T follicular helper cell (primary cell): ENCODE data around the gene FTCD.
"Not testable (repeated sequence)": the region's sequence is repeated elsewhere in the genome, so short reads cannot be mapped to it uniquely, and the experiment has no call there.

Experiments
- DNase-seq: peaks from one replicate; pipeline ENCODE4 v3.0.0-alpha.2; 2020; ENCODE audit warnings: low read depth
- total RNA-seq, 2 experiments: gene quantifications; one replicate each; lab custom pipeline; 2026; lab: John Stamatoyannopoulos, UW

FTCD gene, protein sequence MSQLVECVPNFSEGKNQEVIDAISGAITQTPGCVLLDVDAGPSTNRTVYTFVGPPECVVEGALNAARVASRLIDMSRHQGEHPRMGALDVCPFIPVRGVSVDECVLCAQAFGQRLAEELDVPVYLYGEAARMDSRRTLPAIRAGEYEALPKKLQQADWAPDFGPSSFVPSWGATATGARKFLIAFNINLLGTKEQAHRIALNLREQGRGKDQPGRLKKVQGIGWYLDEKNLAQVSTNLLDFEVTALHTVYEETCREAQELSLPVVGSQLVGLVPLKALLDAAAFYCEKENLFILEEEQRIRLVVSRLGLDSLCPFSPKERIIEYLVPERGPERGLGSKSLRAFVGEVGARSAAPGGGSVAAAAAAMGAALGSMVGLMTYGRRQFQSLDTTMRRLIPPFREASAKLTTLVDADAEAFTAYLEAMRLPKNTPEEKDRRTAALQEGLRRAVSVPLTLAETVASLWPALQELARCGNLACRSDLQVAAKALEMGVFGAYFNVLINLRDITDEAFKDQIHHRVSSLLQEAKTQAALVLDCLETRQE
- 0.04 to 0.90 reads per million in 2 experiments for total RNA-seq

DNA sequence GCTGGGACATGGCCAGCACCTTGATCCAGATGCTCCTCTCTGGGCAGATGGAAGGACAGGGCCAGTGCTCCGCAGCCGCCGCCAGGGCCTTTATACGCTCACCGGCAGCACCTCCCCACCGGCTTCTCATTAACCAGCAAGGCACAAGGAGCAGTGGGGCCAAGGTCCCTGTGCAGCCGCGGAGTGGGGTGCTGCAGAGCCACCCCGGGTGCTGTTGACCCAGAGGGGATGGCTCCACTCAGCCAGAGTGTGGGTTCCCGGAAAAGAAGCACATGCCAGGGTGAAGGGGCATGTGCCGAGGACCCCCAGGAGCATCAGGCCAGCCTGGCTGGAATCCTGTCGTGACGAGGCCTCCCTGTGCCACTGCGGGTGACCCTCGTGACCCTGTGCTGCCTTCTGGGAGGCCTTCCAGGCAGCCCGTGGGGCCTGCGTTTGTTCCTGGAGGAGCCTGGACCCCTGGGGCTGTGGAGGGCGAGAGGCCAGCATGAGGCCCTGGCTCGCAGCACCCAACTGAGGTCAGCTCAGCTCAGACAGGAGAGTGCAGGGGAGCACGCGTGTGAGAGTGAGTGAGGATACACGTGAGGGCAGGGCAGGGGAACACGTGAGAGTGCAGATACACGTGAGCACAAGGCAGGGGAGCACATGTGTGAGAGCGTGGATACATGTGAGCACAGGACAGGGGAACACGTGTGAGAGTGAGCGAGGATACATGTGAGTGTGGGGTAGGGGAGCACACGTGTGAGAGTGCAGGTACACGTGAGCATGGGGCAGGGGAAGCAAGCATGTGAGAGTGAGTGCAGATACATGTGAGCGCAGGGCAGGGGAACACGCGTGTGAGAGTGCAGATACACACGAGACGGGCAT lies at the start of gene FTCD:
FTCD (minus strand) TSS at position 66 of the 864 bp plus-strand sequence; CDS start at position 10, 56 bp downstream.
- DNase-seq, result no peak

DNA sequence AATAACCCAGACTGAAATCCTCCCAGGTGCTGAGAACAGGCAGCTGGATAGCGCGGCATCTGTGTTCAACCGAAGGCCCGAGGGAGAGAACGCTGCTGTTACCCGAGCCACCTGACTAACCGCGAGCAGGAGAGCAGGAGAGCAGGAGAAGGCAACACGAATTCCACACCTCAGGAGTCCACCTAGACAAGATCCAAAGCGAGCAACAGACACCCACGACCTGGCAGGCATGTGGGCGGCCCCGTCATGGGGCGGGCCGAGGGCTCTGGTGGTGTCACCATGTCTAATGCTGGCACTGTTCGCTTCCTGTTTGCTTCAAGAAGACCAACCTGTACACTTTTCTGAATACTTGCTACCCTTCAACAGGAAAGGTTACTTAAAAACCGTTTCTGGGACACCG lies 49.8 kb upstream of the FTCD start:
- DNase-seq, result no peak

DNA sequence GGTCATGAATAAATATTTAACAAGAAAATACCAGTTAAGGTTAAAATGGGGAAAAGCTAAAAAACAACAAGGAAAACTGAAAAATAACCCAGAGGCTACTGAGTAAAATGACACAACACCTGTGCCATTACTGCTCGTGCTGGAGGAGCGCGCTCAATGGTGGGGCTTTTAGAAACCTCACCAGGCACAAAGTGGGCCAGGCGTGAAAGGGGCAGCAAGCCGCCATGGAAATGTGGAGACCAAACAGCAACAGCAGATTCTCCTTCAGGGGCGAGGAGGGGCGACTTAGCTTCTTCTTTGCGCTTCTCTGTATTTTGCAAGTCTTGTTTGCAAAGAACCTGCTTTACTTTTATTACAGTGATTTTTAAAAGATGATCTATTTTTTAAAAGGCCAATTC lies 47.8 kb upstream of the FTCD start:
- DNase-seq, result no peak

DNA sequence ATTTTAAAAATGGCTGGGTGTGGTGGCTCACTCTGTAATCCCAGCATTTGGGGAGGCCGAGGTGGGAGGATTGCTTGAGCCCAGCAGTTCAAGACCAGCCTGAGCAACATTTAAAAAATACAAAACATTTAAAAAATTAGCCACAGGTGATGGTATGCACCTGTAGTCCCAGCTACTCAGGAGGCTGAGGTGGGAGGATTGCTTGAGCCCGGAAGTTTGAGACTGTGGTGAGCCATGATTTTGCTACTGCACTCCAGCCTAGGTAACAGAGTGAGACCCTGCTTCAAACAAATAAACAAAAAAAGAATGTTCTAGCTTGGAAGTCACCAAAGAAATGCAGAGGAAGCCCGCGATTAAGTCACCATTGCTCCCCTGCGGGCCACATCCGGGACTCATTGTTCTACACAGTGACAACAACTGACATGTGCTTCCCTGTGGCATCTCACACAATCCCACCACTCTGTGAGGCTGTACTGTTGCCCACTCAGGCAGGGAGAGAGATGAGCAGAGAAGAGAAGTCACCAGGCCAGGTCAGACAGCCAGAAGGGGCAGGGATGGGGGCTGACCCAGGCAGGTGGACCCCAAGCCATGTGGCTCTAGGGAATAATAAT lies 47.3 kb upstream of the FTCD start:
- no peak for DNase-seq

DNA sequence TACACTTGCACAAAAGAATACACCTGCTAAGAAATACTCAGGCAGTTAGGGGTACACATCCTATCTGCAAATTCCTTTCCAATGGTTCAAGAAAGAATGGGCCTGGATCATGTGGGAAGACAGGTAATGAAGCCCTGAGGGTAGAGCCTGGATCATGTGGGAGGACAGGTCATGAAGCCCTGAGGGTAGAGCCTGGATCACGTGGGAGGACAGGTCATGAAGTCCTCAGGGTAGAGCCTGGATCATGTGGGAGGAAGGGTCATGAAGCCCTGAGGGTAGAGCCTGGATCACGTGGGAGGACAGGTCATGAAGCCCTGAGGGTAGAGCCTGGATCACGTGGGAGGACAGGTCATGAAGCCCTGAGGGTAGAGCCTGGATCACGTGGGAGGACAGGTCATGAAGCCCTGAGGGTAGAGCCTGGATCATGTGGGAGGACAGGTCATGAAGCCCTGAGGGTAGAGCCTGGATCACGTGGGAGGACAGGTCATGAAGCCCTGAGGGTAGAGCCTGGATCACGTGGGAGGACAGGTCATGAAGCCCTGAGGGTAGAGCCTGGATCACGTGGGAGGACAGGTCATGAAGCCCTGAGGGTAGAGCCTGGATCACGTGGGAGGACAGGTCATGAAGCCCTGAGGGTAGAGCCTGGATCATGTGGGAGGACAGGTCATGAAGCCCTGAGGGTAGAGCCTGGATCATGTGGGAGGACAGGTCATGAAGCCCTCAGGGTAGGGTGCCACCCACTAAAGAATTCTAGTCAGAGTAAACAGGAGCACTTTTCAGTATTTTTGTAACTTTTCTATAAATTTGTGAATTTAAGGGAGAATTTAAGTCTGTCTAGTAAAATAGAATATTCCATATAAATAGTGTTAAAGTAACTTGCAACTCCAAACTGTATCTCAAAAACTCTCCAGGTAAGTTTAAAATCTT lies 45.8 kb upstream of the FTCD start:
- DNase-seq, result not testable (repeated sequence)

DNA sequence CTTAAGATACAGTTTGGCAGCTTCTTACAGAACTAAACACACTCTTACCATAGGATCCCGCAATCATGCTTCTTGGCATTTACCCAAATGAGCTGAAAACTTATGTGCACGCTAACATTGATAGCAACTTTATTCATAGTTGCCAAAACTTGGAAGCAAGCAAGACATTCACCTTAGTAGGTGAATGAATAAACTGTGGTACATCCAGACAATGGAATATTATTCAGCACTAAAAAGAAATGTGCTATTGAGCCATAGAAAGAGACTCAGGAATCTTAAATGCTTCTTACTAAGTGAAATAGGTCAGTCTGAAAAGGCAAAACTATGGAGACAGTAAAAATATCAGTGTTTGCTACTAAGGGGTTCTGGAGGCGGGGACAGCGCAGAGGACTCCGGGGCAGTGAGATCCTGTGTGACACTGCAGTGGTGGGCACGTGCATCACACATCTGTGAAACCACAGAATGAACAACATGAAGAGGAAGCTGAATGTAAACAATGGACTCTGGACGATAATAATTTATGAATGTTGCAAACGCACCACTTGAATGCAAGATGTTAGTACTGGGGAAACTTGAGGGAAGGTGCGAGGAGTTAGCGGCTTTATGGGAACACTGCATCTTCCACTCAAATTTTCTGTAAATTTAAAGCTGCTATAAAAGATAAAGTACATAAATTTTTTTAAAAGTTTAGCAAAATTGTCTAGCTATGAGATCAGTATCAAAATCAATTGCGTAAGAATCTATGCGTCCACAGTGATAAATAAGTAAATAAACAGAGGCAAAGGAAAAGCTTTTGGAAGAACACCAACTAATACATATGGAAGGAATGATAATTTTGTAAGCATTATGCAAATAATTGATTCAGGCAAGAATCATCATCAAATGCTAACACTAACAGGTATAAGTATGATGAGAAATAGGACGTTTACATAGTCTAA lies 44.3 kb upstream of the FTCD start:
- DNase-seq, result no peak

DNA sequence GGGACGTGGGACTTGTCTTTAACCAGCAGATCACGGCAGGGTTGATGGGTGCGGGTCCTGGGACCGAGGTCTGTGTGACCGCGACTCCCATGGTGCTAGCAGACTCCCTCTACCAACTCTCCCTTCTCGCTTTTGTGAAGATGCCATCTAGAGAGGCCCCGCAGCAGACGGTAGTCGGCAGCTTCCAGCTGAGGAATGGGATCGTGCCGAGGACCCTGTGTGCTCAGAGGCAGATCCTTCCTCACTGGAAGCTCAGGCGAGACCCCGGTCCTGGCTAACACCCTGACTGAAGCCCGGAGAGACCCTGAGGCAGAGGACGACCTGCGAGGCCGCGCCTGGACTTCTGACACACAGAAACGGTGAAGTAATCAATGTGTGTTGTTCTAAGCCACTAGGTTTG lies 41.4 kb upstream of the FTCD start:
- no peak for DNase-seq

DNA sequence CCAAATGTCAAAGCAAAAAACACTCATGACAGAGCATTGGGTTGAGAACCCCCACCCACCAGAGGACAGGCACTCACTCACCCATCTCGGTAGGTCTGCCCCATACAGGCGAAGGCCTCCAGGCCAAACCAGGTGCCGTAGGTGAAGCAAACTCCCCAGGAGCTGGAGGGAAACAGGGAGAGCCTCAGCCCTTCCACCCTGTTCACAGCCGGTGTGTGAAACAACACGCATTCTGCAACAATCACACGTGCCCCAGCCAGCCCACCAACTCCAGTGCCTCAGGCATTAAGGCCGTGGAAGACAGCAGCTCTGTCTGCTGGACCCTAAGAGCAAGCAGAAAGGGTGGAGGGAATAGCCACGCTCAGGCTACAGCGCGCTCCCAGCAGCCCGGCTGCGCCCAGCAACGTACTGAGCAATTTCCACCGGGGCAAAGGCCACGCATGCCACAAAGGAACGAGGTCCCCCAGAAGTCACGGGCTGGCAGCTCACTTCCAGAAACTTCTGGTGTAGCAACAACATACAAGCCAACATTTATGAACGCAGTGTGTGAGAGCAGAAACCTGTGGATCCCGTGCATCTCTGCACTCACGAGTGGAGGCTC lies 40.3 kb upstream of the FTCD start:
- no peak for DNase-seq

DNA sequence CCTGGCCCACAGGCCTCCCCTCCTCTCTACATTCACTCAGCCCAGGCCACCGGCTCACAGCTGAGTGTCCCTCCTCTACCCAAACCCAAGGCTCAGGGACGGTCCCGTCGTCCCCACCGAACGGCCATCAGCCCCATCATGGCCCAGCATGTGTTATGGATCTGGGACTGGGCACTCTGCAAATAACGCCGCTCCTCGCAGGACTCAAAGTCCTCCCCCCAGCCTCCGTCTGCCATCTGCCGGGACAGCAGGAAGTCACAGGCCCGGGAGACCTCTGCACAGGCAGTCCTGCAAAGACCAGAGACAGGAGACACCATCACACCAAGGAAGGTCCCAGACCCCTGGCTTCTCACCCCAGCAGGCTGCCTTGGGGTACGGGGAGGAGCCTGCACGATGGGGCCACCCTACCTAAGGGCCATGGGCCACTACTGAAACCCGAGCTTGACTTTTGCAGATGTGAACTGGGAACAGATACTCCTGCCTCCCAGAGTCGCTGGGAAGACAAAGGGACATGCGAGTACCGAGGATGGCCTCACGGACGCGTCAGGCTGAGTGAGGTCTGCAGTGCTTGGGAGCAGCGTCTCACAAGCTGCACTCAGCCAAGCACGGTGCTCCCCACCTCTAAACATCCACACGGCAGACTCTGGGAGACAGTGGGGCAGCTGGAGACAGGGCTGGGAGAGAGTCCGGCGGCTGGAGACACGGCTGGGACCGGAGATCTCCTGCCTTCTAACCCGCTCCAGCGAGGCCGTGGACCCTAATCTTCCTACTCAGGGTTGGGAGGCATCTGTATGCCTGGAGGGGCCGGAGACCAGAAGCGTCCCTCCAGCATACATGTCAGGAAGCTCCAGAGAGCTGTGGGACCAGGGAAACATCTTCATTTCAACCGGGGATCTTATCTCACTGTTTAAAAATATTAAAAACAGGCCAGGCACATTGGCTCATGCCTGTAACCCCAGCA lies 39.3 kb upstream of the FTCD start:
- DNase-seq, result no peak

DNA sequence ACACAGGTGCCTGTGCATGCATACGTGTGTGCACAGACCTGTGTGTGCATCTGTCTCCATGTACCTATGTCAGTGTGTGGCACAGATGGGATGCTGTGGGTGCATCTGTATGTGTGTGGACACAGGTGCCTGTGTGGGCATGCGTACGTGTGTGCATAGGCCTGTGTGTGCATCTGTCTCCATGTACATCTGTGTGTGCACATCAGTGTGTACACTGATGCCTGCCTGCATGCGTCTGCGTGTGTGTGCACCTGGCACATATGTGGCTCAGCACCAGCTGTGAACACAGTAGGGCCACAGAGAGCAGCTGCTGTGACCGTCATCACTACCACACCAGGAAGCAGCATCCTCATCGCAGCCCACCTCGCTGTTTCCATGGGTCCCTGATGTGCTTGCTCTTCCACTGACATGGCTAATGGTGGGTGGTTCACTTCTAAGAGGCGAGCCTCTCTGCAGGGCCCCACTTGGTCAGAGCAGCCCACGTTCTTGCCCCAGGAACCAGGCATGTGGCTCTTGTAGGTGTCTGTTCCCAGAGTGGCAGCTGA lies 38.5 kb upstream of the FTCD start:
- no peak for DNase-seq

DNA sequence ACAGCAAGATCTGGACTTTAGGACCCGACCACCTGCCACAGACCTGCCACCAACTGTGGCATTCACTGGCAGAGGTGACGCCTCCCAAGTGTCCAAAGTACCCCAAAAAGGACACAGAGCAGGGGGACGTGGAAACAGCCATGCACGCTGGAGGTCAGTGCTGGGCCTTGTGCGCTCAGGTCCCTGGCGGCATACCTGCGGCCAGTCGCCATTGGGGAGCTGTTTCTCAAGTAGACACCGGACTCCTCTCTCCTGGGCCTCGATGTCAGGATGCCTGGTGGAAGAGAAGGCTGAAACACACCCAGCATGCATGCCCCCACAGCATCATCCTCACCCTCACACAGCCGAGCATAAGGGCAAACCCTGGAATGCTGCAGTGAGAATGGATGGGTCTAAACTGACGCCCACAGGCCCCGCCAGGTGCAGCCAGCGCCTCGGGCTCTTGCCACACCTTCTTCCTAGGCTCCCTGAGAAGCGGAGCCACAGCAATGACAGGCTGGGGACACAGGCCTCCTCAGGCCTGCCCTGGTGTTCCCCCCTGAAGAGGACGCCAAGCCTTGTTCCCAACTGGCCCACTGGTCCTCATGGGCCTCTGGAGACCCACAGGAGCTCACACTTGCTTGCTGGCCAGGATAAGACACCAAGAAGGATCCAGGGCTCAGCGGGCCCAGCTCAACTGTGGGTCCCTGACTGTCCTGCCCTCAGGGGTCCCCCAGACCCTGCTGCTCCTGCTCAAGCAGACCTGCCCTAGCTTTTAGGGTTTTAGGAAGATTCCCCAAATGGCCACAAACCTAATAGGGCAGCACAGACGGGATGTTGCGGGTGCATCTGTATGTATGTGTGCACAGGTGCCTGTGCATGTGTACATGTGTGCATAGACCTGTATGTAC lies 36.6 kb upstream of the FTCD start:
- no peak for DNase-seq

DNA sequence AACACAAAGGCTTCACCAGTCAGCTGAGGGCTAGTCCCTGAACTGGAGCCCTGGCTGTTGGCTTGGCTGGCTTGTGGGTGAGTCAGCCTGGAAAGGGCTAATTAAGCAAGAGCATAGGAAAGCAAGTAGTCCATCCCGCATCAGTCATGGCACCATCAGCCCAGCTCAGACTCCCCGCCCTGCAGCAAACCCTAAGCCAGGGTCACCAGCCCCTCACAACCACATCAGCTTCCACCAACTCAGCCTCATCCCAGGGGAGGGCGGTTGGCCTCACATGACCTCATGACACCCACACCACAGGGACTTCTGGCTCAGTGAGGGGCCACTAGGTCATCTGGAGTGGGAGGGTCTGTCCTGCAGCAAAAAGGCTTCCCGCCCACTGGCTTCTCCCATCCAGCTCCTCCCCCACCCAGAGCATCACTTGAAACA lies 35.9 kb upstream of the FTCD start:
- no peak for DNase-seq

DNA sequence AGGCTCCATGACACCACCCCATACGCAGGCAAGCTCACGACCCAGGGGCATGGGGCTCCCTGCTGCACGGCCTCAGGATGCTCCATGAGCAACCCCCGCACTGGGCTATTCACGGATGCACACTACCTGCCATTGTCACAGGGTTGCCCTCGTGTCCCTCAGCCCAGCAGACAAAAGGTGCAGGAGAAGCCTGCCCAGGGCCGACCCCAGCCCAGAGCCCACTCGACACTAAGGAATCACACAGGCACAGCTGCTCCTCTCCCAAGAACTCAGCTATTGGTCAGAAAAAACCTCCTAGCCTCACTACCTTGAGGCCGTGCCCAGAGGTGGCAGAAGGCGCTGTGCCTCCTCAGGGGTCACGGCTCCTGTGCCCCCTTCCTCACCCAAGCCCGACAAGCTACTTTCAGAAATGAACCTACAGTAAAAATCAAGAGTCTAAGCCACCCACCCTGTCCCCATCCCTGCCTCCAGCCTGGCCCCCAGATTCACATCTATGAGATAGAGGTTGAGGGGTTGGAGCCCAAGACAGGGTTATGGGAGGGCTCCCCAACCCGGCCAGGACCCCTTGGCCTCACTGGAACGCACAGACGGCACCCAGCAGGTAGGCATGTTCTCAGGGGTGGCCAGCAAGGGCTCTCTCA lies 35.2 kb upstream of the FTCD start:
- no peak for DNase-seq

DNA sequence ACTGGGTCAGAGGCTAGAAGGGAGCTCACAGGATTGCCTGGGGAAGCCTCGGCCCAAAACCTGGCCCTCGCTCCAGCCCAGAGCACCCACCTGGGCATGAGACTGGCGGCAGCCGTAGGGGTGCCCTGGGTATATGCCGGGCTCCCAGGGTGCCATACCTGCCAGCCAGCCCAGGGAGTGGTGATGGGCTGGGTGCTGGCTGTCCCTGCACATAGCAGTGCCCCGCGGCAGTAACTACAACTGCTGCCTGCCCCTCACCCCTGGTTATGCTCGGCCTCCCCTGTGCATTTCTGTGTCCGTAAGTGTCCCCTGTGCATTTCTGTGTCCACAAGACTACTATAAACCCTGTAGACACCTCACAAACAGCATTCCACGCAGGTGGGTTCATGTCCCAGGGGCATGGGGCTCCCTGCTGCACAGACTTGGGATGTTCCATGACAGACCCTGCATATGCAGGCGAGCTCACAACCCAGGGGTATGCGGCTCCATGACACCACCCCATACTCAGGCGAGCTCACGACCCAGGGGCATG lies 34.6 kb upstream of the FTCD start:
- DNase-seq, result no peak

DNA sequence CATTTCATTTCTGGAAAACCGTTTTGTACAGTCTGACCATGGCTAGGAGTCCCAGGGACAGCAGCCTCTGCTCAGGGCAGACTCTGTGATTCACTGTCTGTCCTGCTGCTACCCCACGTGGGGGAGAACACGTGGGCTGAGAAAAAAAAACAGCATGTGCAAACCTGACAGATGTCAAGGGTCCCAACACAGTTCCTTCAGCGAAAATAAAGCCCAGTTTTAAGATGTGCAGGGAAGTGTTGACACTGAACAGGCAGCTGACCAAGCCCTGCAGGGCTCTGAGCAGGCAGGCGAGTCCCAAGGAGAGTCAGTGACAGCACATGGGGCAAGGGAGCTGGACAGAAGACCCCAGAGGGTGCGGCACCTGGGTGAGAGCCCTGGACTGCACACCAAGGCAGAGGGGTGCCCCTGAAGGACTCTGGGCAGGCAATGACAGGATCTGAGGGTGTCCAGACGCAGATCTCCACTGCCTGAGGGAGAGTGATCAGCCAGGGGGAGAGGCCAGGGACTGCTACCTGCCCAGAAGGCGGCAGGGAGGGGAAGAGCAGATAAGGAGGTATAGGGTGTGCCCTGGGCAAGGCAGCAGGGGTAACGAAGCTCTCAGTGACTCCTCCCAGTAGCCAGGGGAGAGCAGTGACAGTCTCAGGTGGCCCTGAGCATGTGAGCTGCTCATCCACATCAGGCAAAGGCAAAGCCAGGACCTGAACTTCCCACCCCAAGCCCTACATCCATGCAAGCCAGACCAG lies 34.0 kb upstream of the FTCD start:
- DNase-seq, result no peak
